Measurements from ENCODE around the gene IFTAP. TPM values are rescaled to one million over a fixed set of nuclear protein-coding genes. Genes with fewer than 3 reads are reported as not detected.

IFTAP gene
- polyA plus RNA-seq, 4 donors = 54.8 to 64.2 (median 60.3) TPM

GRCh38 chr11:36703055-36703404 lies 108.7 kb downstream of the IFTAP start:
- DNase-seq (ENCODE audit: low read depth in 4 of 4, low spot score in 3 of 4) = no peak

Other genes starting within 250 kb of the IFTAP start
- gene TRAF6, start 84.2 kb upstream of the IFTAP start, polyA plus RNA-seq (ENCODE audit: insufficient read length in 4 of 4) = 10 to 100 TPM; 13.0 to 17.7 (median 15.8) TPM
- gene RAG1, start 26.5 kb upstream of the IFTAP start, polyA plus RNA-seq (ENCODE audit: insufficient read length in 4 of 4) = 1 to 10 TPM; 2.9 to 4.2 (median 3.6) TPM
- under 1 TPM; 0.33 to 1.00 (median 0.63) TPM for gene RAG2, start 3.7 kb downstream of the IFTAP start, polyA plus RNA-seq (ENCODE audit: insufficient read length in 4 of 4)

Measured in right renal pelvis (tissue), 4 donors.